Measurements from ENCODE around the gene CORO2B.

- TF ChIP-seq, protein P1, sequence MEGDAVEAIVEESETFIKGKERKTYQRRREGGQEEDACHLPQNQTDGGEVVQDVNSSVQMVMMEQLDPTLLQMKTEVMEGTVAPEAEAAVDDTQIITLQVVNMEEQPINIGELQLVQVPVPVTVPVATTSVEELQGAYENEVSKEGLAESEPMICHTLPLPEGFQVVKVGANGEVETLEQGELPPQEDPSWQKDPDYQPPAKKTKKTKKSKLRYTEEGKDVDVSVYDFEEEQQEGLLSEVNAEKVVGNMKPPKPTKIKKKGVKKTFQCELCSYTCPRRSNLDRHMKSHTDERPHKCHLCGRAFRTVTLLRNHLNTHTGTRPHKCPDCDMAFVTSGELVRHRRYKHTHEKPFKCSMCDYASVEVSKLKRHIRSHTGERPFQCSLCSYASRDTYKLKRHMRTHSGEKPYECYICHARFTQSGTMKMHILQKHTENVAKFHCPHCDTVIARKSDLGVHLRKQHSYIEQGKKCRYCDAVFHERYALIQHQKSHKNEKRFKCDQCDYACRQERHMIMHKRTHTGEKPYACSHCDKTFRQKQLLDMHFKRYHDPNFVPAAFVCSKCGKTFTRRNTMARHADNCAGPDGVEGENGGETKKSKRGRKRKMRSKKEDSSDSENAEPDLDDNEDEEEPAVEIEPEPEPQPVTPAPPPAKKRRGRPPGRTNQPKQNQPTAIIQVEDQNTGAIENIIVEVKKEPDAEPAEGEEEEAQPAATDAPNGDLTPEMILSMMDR (IDR thresholded peaks at IDR 0.05; ENCODE audit: low read length) = no peak
- no peak for TF ChIP-seq EZH2phosphoT487 (IDR thresholded peaks at IDR 0.05; ENCODE audit: low read length)
- no peak for TF ChIP-seq EZH2 (optimal IDR thresholded peaks at IDR 0.05; ENCODE audit: low read depth, low read length)
Measured at GRCh38 chr15:68636256-68636655, 57.5 kb downstream of the CORO2B start.
